Measurements from ENCODE around the gene DYNLT2. TPM values are rescaled to one million over a fixed set of nuclear protein-coding genes. Genes with fewer than 3 reads are reported as not detected.

Gene DYNLT2
- total RNA-seq, 3 donors from 2014 or later = 1.5 to 2.4 (median 2.3) TPM

DNA sequence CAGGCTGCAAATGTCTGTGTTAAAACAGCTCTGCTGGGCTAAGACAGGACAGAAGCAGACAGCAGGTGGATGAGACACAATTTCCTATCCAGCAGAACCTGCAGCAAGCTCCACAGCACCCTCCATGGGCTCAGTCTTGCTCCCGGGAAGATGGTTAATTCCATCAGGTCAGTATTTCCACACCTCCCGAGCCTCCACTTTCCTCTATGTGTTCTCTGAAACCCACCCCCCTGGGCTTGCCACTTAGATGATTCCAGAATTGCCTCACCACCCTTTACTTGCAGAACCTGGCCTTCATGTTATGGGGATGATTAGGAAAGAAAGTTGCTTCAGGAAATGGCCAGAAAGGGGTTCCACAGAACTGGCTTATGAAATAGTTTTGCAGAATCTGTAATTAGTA lies 43.8 kb upstream of the DYNLT2 start:
- no peak for ATAC-seq
- Histone ChIP-seq H3K9me3 (no peaks in the 10 kb centered on the region), H3K36me3 (ENCODE audit: low read depth) (no peaks in the 10 kb centered on the region), H3K4me3 (no peak overlapping the region), H3K4me1 (ENCODE audit: low read depth) (peaks cover 4% of the 10 kb centered on the region)
- no peak for DNase-seq
- TF ChIP-seq, protein P1, sequence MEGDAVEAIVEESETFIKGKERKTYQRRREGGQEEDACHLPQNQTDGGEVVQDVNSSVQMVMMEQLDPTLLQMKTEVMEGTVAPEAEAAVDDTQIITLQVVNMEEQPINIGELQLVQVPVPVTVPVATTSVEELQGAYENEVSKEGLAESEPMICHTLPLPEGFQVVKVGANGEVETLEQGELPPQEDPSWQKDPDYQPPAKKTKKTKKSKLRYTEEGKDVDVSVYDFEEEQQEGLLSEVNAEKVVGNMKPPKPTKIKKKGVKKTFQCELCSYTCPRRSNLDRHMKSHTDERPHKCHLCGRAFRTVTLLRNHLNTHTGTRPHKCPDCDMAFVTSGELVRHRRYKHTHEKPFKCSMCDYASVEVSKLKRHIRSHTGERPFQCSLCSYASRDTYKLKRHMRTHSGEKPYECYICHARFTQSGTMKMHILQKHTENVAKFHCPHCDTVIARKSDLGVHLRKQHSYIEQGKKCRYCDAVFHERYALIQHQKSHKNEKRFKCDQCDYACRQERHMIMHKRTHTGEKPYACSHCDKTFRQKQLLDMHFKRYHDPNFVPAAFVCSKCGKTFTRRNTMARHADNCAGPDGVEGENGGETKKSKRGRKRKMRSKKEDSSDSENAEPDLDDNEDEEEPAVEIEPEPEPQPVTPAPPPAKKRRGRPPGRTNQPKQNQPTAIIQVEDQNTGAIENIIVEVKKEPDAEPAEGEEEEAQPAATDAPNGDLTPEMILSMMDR (IDR thresholded peaks at IDR 0.05) = no peak
- intact Hi-C loops (cut with DNase I, micrococcal nuclease) = no loop called here

DNA sequence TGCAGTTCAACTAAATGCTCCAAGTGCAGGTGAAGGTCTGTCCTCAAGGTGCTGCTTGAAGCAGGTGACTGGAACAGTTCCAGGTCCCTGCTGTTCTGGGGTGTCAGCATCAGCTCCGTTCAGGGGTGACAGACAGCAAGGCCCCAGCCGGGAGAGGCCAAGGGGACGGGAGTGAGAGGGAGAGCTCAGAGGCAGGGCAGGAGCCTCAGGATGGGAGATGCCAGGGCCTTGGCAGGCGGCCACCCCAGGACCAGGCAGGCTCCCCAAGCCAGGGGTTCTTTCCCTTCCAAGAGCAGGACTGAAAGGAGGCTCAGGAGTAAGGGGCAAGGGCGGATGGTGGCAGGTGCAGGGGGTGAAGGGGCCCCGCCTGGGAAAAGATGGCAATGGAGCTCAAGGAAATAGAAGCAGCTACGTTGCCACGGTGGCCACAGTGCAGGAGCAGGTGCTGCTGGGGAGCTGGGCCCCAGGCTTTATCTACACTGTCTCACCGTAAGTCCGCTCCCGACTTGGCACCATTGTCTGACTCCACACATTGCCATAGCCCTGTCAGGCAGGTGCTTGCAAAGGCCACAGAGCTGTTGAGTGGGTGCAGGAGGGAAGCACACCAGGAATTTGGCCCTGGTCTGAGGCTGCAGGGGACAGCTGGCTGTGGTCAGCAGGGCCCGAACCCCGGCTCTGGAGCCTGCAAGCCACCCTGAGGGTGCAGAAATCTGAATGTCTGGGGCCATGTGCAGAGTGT lies 43.1 kb upstream of the DYNLT2 start:
- ATAC-seq (peak; percentile 20), DNase-seq (no peak)
- Histone ChIP-seq H3K4me1 (ENCODE audit: low read depth) (peaks cover 8% of the 10 kb centered on the region), H3K4me3 (no peak overlapping the region), H3K36me3 (ENCODE audit: low read depth) (no peaks in the 10 kb centered on the region), H3K9me3 (no peaks in the 10 kb centered on the region)
- TF ChIP-seq, protein P1 (IDR thresholded peaks at IDR 0.05) = no peak
- intact Hi-C loops (cut with DNase I, micrococcal nuclease) = no loop called here

DNA sequence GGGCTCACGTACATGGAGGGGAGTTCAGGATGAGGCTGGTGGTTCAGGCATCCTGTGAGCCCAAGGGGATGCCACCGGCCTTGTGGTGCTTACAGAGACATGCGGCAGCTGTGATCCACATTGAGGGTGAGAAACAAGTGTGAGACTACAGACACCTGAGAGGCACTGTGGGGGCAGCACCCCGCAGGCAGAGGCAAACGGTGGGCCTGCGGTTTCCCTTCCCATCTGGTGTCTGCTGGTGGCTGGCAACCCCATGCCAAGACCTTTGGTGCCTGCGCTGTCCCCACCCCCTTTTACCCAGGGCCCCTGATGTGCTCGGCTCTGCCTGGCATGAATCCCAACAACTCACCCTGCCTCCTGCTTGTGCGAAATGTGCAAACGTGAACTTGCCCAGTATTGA lies 42.0 kb upstream of the DYNLT2 start:
- no peak for DNase-seq
- intact Hi-C loops (cut with DNase I, micrococcal nuclease) = no loop called here
- peaks cover 9% of the 10 kb centered on the region for H3K4me1 ChIP-seq (ENCODE audit: low read depth)
- H3K4me3 ChIP-seq = no peak overlapping the region
- ATAC-seq = no peak
- no peaks in the 10 kb centered on the region for H3K9me3 ChIP-seq
- TF ChIP-seq, protein P1 (IDR thresholded peaks at IDR 0.05) = no peak
- H3K36me3 ChIP-seq (ENCODE audit: low read depth) = no peaks in the 10 kb centered on the region

DNA sequence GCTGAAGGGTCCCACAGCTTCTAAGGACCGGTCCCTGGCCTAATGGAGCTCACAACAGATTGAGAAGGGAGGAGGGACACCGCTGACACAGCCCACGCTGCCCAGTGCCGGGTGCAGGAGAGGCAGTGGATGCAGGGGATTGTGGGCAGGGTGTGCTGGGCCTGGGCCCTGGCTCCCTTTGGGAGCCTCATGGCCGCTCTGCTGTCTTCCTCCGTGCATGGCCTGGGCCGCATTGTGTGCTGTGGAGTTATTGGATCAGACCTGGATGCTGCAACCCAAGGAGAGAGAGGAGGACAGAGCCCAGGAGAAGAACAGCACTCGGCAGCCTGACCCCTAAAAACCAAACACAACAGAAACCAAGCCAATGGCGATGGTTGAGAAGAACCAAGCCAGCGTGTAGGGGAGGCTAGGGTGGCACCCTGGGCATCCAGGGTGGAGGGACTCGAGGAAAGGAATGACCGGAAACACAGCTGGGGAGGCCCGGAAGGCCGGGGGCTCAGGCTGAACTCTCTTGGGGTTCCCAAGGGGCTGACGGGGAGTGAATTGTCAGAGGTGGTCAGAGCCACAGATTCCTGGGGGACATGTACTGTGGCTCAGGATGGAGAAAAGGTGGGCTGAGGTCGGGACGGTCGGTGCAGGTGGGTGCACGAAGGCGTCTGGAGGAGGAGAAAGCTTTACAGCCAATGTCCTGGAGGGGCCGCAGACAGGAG lies 41.1 kb upstream of the DYNLT2 start:
- no peak overlapping the region for H3K4me3 ChIP-seq
- no peaks in the 10 kb centered on the region for H3K36me3 ChIP-seq (ENCODE audit: low read depth)
- ATAC-seq (no peak), DNase-seq (no peak)
- H3K9me3 ChIP-seq = no peaks in the 10 kb centered on the region
- TF ChIP-seq, protein P1 (IDR thresholded peaks at IDR 0.05) = no peak
- H3K4me1 ChIP-seq (ENCODE audit: low read depth) = peaks cover 9% of the 10 kb centered on the region
- intact Hi-C loops (cut with DNase I, micrococcal nuclease) = no loop called here

DNA sequence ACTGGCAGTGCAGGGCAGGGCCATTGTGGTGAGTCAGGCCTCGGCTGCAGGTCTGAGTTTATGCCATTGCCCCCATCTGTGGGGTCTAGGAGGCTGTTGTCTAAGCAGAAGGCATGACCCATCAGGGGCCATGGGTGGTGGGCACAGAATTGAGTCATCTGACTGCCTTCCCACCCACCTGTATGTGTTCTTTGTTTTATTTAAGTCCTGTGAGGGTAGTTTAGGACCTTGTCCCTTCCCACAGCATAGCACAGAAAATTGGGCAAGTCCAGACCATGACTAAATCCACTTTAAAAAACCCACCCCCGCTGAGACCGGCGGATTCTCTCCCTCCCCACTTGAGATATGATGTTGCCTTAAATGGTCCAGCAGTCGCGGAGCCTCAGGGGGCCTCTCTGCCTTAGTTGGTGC lies 40.4 kb upstream of the DYNLT2 start:
- Histone ChIP-seq H3K4me1 (ENCODE audit: low read depth) (peaks cover 9% of the 10 kb centered on the region), H3K36me3 (ENCODE audit: low read depth) (no peaks in the 10 kb centered on the region), H3K4me3 (no peak overlapping the region), H3K9me3 (no peaks in the 10 kb centered on the region)
- TF ChIP-seq, protein P1 (IDR thresholded peaks at IDR 0.05) = no peak
- no peak for ATAC-seq
- DNase-seq = no peak
- intact Hi-C loops (cut with DNase I, micrococcal nuclease) = no loop called here

Measured in mucosa of descending colon (tissue), 3 donors.